Trophoblast cell (in vitro differentiated cells and primary cell): ENCODE measurements around the gene SYCP1.
"Not testable (repeated sequence)": the region's sequence is repeated elsewhere in the genome, so short reads cannot be mapped to it uniquely, and the experiment has no call there.

ENCODE experiments used
- DNase-seq, 2 donors: peaks; one replicate each; pipeline ENCODE4 v3.0.0-alpha.2; 2016
- H2AFZ ChIP-seq: 2 replicates; pipeline ENCODE4 v1.6.1; 2013; ENCODE audit warnings: low read length, moderate library complexity, mild to moderate bottlenecking; ENCODE audit not compliant: insufficient read depth, poor library complexity
- H2AK5ac ChIP-seq: 2 replicates; pipeline ENCODE4 v1.6.1; 2013; ENCODE audit warnings: mild to moderate bottlenecking, low read length
- H2BK120ac ChIP-seq: 2 replicates; pipeline ENCODE4 v1.6.1; 2013; ENCODE audit warnings: low read length, mild to moderate bottlenecking, moderate library complexity; ENCODE audit not compliant: insufficient read depth, poor library complexity
- H2BK12ac ChIP-seq: 2 replicates; pipeline ENCODE4 v1.6.1; 2013; ENCODE audit warnings: mild to moderate bottlenecking, low read length, moderate library complexity
- H2BK5ac ChIP-seq: 2 replicates; pipeline ENCODE4 v1.6.1; 2013; ENCODE audit warnings: low read length, low read depth, moderate library complexity, mild to moderate bottlenecking; ENCODE audit not compliant: poor library complexity
- H3K14ac ChIP-seq: 2 replicates; pipeline ENCODE4 v1.6.1; 2013; ENCODE audit warnings: mild to moderate bottlenecking, low read length
- H3K18ac ChIP-seq: 2 replicates; pipeline ENCODE4 v1.6.1; 2013; ENCODE audit warnings: mild to moderate bottlenecking, low read length
- H3K23ac ChIP-seq: 2 replicates; pipeline ENCODE4 v1.6.1; 2013; ENCODE audit warnings: low read length
- H3K27ac ChIP-seq: 2 replicates; pipeline ENCODE4 v1.5.1; 2013; ENCODE audit warnings: low read depth, mild to moderate bottlenecking, inconsistent platforms, low read length, moderate library complexity
- H3K27me3 ChIP-seq: 2 replicates; pipeline ENCODE4 v1.6.1; 2013; ENCODE audit warnings: inconsistent platforms, mild to moderate bottlenecking, low read length, moderate library complexity; ENCODE audit not compliant: insufficient read depth
- H3K36me3 ChIP-seq, 2 experiments: 1 replicate in 1 of 2; 2 replicates in 1 of 2; pipeline ENCODE4 v1.6.1; 2013; ENCODE audit warnings: low read length in 2 of 2, mild to moderate bottlenecking in 2 of 2, moderate library complexity in 1 of 2; ENCODE audit not compliant: insufficient read depth in 2 of 2, control insufficient read depth in 1 of 2
- H3K4ac ChIP-seq: 2 replicates; pipeline ENCODE4 v1.6.1; 2013; ENCODE audit warnings: low read depth, mild to moderate bottlenecking, low read length, moderate library complexity
- H3K4me1 ChIP-seq, 2 experiments: 1 replicate in 1 of 2; 2 replicates in 1 of 2; pipeline ENCODE4 v1.6.1; 2013; ENCODE audit warnings: low read length in 2 of 2, mild to moderate bottlenecking in 2 of 2, moderate library complexity in 1 of 2; ENCODE audit not compliant: insufficient read depth in 2 of 2, control insufficient read depth in 1 of 2
- H3K4me2 ChIP-seq: 2 replicates; pipeline ENCODE4 v1.6.1; 2013; ENCODE audit warnings: inconsistent platforms, mild to moderate bottlenecking, low read length, moderate library complexity
- H3K4me3 ChIP-seq: 2 replicates; pipeline ENCODE4 v1.5.1; 2013; ENCODE audit warnings: mild to moderate bottlenecking, low read depth, low read length, inconsistent platforms
- H3K79me1 ChIP-seq: one replicate; pipeline ENCODE4 v1.6.1; 2013; ENCODE audit warnings: low read length
- H3K79me2 ChIP-seq: 2 replicates; pipeline ENCODE4 v1.6.1; 2013; ENCODE audit warnings: low read length, mild to moderate bottlenecking; ENCODE audit not compliant: control insufficient read depth, insufficient read depth, poor library complexity
- H3K9ac ChIP-seq: 2 replicates; pipeline ENCODE4 v1.6.1; 2013; ENCODE audit warnings: mild to moderate bottlenecking, low read length
- H3K9me3 ChIP-seq: 2 replicates; pipeline ENCODE4 v1.6.1; 2013; ENCODE audit warnings: low read depth, mild to moderate bottlenecking, control low read depth, inconsistent platforms, low read length; ENCODE audit not compliant: insufficient read depth
- H4K12ac ChIP-seq: 2 replicates; pipeline ENCODE4 v1.6.1; 2013; ENCODE audit warnings: low read depth, mild to moderate bottlenecking, low read length, moderate library complexity
- H4K8ac ChIP-seq: 2 replicates; pipeline ENCODE4 v1.6.1; 2013; ENCODE audit warnings: low read depth, mild to moderate bottlenecking, low read length, moderate library complexity
- H4K91ac ChIP-seq: one replicate; pipeline ENCODE4 v1.6.1; 2013; ENCODE audit warnings: low read depth, mild to moderate bottlenecking, low read length, moderate library complexity
- WGBS: extraction: QIAGEN DNeasy Blood & Tissue Kit; methylation state at CpG from one replicate; pipeline ENCODE4 v1.1.7; 2013; ENCODE audit warnings: missing lambda C conversion rate; ENCODE audit not compliant: insufficient read length, insufficient coverage; ENCODE audit errors: extremely low coverage; 5-methylcytosine and 5-hydroxymethylcytosine counted together

The SYCP1 gene

GRCh38 chr1:114903480-114903879, 48.8 kb downstream of the SYCP1 start:
- no peaks in the 10 kb centered on the region for H3K9me3 ChIP-seq
- H3K4me2 ChIP-seq, result no peak overlapping the region
- no peak overlapping the region for H4K91ac ChIP-seq
- H3K9ac ChIP-seq, result no peak overlapping the region
- H3K4me3 ChIP-seq, result no peak overlapping the region
- H4K8ac ChIP-seq, result no peak overlapping the region
- H3K27me3 ChIP-seq, result no peaks in the 10 kb centered on the region
- DNase-seq, result no peak
- H2BK120ac ChIP-seq, result no peak overlapping the region
- no peak overlapping the region for H2AK5ac ChIP-seq
- H3K79me1 ChIP-seq, result no peaks in the 10 kb centered on the region
- no peak overlapping the region for H3K23ac ChIP-seq
- no peaks in the 10 kb centered on the region for H3K36me3 ChIP-seq
- H4K12ac ChIP-seq, result no peak overlapping the region
- H3K14ac ChIP-seq, result no peak overlapping the region
- WGBS, result no CpG with 5 or more reads among the region's 1 CpG
- no peak overlapping the region for H3K18ac ChIP-seq
- no peaks in the 10 kb centered on the region for H3K79me2 ChIP-seq
- no peak overlapping the region for H2BK5ac ChIP-seq
- H3K27ac ChIP-seq, result no peak overlapping the region
- no peak overlapping the region for H2BK12ac ChIP-seq
- H3K4ac ChIP-seq, result no peak overlapping the region
- H2AFZ ChIP-seq, result no peak overlapping the region
- no peaks in the 10 kb centered on the region for H3K4me1 ChIP-seq

GRCh38 chr1:114915720-114916119, 61.1 kb downstream of the SYCP1 start:
- not testable (repeated sequence) for H4K91ac ChIP-seq, H3K79me1 ChIP-seq, H2BK120ac ChIP-seq, H3K23ac ChIP-seq, H3K9ac ChIP-seq, H3K4me3 ChIP-seq, H3K18ac ChIP-seq, H3K9me3 ChIP-seq, H3K4ac ChIP-seq, H3K36me3 ChIP-seq, H2BK12ac ChIP-seq, H3K27ac ChIP-seq, H4K12ac ChIP-seq, H2AK5ac ChIP-seq, DNase-seq, H4K8ac ChIP-seq, H3K4me2 ChIP-seq, H3K27me3 ChIP-seq, H3K4me1 ChIP-seq, H2BK5ac ChIP-seq, H2AFZ ChIP-seq, H3K79me2 ChIP-seq, H3K14ac ChIP-seq
- no CpG with 5 or more reads among the region's 4 CpGs for whole genome bisulfite sequencing

DNA sequence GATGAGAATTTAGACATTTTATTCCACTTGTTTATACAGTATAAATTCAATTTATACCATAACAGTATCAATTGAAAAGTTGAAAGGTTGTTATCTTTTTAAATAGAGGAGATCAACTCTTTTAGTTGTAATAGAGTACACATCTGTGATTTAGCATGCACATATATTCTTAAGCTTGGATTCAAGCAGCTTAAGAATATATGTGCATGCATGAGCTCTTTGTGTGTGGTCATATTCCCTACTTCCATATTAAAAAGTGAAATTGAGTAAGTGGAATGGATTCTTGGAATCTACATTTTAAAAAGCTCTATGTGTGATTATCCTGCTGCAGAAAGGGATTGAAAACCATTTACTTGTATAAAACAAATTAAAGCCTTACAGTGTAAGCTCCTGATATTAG, 71.9 kb downstream of the SYCP1 start:
- H3K27me3 ChIP-seq, result no peaks in the 10 kb centered on the region
- H2BK5ac ChIP-seq, result no peak overlapping the region
- H3K4me3 ChIP-seq, result no peak overlapping the region
- no peak overlapping the region for H2AK5ac ChIP-seq
- H4K8ac ChIP-seq, result no peak overlapping the region
- no peak overlapping the region for H3K4ac ChIP-seq
- no peak overlapping the region for H3K9ac ChIP-seq
- H3K79me1 ChIP-seq, result no peaks in the 10 kb centered on the region
- no peak overlapping the region for H2AFZ ChIP-seq
- no peak overlapping the region for H2BK120ac ChIP-seq
- no peaks in the 10 kb centered on the region for H3K4me1 ChIP-seq
- no peak for DNase-seq
- H3K4me2 ChIP-seq, result no peak overlapping the region
- H3K79me2 ChIP-seq, result no peaks in the 10 kb centered on the region
- no peaks in the 10 kb centered on the region for H3K36me3 ChIP-seq
- no peak overlapping the region for H3K27ac ChIP-seq
- no peak overlapping the region for H3K14ac ChIP-seq
- no peak overlapping the region for H3K18ac ChIP-seq
- no peak overlapping the region for H2BK12ac ChIP-seq
- no peak overlapping the region for H4K12ac ChIP-seq
- H4K91ac ChIP-seq, result no peak overlapping the region
- H3K23ac ChIP-seq, result no peak overlapping the region
- no peaks in the 10 kb centered on the region for H3K9me3 ChIP-seq

- H3K14ac ChIP-seq, result no peak overlapping the region
- no peaks in the 10 kb centered on the region for H3K79me2 ChIP-seq
- H4K91ac ChIP-seq, result no peak overlapping the region
- no peaks in the 10 kb centered on the region for H3K79me1 ChIP-seq
- no peak overlapping the region for H3K27ac ChIP-seq
- no peak overlapping the region for H3K4ac ChIP-seq
- no peak overlapping the region for H3K18ac ChIP-seq
- no peaks in the 10 kb centered on the region for H3K27me3 ChIP-seq
- H2BK12ac ChIP-seq, result no peak overlapping the region
- H2BK120ac ChIP-seq, result no peak overlapping the region
- DNase-seq, result no peak
- no peak overlapping the region for H3K4me2 ChIP-seq
- no peak overlapping the region for H3K4me3 ChIP-seq
- H3K9ac ChIP-seq, result no peak overlapping the region
- no peaks in the 10 kb centered on the region for H3K4me1 ChIP-seq
- no peak overlapping the region for H2BK5ac ChIP-seq
- no CpG with 5 or more reads among the region's 1 CpG for WGBS
- H3K36me3 ChIP-seq, result no peaks in the 10 kb centered on the region
- no peak overlapping the region for H3K23ac ChIP-seq
- no peak overlapping the region for H2AK5ac ChIP-seq
- H4K12ac ChIP-seq, result no peak overlapping the region
- no peak overlapping the region for H2AFZ ChIP-seq
- H3K9me3 ChIP-seq, result peaks cover 1% of the 10 kb centered on the region
- H4K8ac ChIP-seq, result no peak overlapping the region
Observed at GRCh38 chr1:114927401-114927800, 72.7 kb downstream of the SYCP1 start.
